Epithelial cell of esophagus (primary cell): ENCODE results near the gene AUH.

ENCODE experiments used
- DNase-seq: peaks from one replicate; pipeline ENCODE4 v3.0.0; 2010; ENCODE audit warnings: low read depth
- H3K4me3 ChIP-seq: 2 replicates; pipeline ENCODE4 v1.5.1; 2011; ENCODE audit warnings: mild to moderate bottlenecking, low read length, control low read depth
- CTCF ChIP-seq: IDR thresholded peaks from 2 replicates; pipeline ENCODE4 v1.5.1; 2011; ENCODE audit warnings: low read depth, mild to moderate bottlenecking, low read length, control low read depth, inconsistent platforms; ENCODE audit not compliant: insufficient read depth; ENCODE audit errors: missing control alignments

AUH gene

DNA sequence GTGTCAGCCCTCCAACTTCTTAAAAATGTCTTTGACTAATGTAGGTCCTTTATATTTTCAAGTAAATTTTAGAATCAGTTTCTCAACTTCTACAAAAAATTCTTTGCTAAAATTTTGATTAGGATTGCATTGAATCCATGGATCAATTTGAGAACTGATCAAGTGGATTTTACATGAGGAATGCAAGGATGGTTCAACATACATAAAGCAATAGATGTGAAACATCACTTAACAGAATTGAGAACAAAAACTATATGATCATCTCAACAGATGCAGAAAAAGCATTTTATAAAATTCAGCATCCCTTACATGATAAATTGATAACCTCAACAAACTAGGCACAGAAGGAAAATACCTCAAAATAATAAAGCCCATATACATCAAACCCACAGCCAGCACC is 190.8 kb downstream of the AUH start:
- H3K4me3 ChIP-seq, result no peak overlapping the region
- no peak for TF ChIP-seq CTCF
- DNase-seq, result no peak

- DNase-seq, result peak; percentile 78
- H3K4me3 ChIP-seq, result no peak overlapping the region
- no peak for TF ChIP-seq CTCF
Measured at GRCh38 chr9:91166796-91167366, 194.8 kb downstream of the AUH start.

DNA sequence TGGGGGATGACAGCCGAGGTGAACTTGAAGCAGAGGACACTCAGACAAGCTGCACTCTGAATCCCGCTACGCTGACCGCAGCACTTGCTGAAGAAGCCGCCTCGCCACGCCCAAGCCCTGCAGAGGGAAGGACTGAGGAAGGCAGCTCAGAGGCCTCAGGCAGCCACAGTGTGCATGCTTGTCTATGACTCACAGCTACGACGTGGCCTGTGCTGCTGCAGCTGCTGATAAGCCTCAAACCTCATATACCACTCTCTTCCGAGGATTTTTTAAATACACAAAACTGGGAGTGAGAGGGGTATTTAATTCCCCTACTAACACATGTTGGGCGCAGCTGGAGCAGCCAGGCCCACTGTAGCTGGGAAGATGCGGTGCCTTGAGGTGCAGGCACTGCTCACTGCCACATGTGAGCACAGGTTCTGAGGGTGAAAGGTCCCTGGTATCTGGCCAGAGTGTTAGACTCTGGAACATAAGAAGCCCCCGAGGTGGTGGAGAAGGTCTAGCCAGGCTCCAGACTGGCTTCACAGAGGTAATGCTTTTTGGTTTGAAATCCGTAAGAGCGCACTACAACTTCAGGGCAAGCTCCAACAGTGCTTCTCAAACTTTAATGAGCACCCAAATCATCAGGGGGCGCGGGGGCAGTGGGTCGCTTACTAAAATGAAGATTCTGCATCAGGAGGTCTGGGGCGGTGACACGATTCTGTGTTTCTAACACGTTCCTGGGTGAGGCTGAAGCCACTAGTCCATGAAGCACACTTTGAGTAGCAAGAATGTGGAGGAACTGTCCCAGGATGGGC is 196.8 kb downstream of the AUH start:
- peak; percentile 97 for DNase-seq
- TF ChIP-seq CTCF, result no peak
- H3K4me3 ChIP-seq, result no peak overlapping the region
